Testis (tissue), 2 donors: ENCODE data around the gene MYRFL.

ENCODE experiments used
- CTCF ChIP-seq, 3 experiments: fragments of 450-650 bp in 2 of 3; fragments of 200-600 bp in 1 of 3; sonication (generic) in 1 of 3; IDR thresholded peaks; one replicate each; pipeline ENCODE4 v1.5.1; 2016 to 2019; ENCODE audit warnings: antibody characterized with exemption in 3 of 3, mild to moderate bottlenecking in 2 of 3, moderate library complexity in 1 of 3
- POLR2A ChIP-seq: fragments of 450-650 bp; IDR thresholded peaks from one replicate; pipeline ENCODE4 v1.6.1; 2017; ENCODE audit warnings: antibody characterized with exemption, mild to moderate bottlenecking, moderate library complexity

DNA sequence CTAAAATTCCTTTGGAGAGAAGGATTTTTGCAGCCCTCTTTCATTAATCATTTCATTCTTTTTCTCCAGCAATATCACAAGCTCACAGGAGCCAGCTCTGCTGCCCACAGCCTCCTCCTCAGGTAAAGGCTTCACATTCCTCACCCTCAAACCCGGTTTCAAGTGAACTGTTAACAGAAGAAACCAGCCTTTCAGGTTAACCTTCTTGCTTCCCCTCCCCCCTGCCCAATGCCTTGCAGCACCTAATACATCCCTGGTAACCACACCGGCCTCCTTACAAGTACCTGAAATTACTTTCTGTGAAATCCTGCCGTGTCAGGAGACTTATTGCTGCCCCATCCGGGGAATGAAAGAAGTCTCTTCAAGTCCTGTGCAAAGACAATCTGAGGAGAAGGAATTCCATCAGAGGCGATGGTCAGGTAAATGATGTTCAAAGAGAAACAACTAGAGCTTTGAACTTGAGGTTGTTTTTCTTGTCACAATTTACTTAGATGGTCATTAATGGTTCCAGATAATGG, 111.2 kb downstream of the MYRFL start:
- TF ChIP-seq CTCF (IDR thresholded peaks at IDR 0.05) (no peak), POLR2A (no peak)
